HPDE6-E6E7 (cell line): ENCODE results near the gene UVRAG.

Experiments
- DNase-seq: peaks from one replicate; pipeline ENCODE4 v3.0.0; 2011; ENCODE audit warnings: missing footprints; ENCODE audit errors: extremely low spot score

Gene UVRAG

DNA sequence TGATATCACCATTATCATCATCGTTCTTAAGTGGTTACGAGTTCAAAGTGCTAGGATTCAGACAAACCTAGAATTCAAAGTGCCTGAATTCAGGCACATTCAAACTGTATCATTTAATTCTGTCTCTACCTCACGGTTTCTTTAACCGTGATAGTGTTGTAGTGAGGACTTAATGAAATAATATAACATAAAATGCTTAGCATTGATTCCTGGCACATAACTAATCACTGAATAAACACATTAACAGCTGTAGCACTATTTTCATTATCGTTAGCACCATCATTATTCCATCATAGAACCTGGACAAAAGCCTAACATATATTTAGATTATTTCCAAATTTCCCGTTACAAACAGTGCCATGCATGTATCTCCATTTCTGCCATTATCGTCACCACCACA lies 289.3 kb downstream of the UVRAG start:
- DNase-seq: no peak

DNA sequence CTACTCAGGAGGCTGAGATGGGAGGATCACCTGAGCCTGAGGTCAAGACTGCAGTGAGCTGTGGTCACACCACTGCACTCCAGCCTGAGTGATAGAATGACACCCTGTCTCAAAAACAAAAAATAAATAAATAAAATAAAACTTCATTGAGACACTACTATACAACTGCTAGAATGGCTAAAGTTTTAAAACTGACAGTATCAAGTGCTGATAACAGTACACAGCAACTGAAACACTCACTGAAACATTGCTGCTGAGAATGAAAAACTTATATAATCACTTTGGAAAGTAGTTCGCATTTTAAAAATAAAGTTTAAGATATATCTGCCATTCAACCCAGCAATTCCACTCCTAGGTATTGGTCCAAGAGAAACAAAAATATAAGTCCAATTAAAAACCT lies 290.6 kb downstream of the UVRAG start:
- no peak for DNase-seq

DNA sequence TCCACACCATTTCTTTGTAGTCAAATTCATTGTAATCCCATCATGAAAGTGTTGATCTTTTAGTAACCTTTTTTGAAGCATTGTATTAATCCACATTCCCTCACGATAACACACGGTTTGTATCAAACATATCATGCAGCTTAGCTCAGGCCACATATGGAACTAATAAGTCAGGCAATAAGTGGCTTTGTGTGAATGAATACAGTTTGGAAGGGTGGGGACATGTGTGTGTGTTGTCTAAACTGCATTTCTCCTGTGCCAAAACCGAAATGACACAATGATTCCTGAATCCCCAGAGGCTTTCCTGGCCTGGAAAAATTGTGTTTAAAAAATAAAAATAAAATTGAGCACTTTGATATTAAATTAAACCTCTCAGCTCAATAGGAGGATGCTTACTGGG lies 293.0 kb downstream of the UVRAG start:
- DNase-seq: no peak

DNA sequence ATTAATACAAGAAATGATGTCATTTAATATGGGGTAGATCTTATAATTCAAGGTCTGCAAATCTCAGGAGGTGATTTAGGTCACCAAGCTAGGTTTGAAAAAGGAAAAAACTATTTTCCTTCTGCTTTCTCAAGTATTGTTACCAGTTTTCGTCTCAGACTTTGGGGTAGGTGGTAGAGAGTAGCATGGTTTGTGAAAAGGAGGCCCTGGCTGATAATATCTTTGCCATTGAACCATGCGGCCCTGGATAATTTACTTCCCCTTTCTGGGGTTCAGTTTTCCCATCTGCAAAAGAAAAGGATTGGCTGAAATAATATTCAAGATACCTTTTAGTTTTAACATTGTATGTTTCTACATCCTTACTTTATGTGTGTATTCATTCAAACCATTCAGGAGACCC lies 299.2 kb downstream of the UVRAG start:
- DNase-seq: no peak

DNA sequence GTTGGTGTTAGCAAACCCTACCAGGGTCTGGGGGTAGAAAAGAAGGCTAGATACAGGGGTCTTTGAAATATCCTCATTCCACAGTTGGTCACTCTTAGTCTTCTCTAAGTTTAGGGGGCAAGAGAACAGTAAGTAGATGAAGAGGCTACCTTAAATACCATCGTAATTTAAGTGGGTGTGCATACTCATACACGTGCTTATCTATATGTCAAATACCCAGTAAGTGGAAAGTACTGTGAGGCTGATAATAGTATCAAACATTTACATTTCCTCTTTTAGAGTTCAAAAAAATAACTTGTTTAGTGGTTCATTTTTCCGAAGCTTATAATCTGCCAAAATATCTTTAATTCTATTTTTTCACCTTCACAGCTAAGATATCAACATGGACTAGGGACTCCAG lies 300.5 kb downstream of the UVRAG start:
- no peak for DNase-seq

DNA sequence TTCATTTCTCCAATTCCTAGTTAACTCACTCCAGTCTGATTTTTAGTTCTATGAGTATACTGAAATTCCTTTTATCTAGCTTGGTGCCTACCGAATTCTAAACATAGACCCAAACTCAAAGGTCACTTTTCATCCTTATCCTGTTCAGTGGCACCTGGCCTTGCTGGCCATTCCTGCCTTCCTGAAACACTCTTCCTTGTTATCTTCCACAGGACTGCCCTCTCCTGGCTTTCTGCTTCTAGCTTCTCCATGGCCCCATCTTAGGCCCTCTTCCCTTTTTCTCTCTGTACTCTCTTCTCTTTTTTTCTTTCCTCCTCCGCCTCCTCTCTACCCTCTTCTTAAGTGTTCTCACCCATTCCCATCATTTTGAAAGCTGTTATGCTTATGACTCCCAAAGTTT lies 304.0 kb downstream of the UVRAG start:
- no peak for DNase-seq

DNA sequence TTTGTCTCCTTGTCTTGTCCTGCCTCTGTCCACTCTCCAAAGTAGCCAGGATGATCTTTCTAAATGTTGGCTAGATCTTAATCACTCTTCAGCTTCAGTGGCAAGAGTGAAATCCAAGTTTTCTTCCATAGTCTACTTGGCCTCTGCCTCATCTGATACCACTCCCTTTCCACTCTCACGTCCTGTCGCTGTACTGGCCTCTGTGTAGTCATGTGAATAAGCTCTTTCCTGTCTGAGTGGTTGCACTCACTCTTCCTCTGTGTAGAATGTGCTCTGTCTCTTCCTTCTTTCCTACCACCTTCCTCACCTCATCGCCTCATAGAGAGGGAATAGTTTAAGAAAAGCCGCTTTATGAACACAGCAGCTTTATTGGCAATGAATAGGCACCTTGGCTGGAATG lies 304.8 kb downstream of the UVRAG start:
- DNase-seq: no peak

DNA sequence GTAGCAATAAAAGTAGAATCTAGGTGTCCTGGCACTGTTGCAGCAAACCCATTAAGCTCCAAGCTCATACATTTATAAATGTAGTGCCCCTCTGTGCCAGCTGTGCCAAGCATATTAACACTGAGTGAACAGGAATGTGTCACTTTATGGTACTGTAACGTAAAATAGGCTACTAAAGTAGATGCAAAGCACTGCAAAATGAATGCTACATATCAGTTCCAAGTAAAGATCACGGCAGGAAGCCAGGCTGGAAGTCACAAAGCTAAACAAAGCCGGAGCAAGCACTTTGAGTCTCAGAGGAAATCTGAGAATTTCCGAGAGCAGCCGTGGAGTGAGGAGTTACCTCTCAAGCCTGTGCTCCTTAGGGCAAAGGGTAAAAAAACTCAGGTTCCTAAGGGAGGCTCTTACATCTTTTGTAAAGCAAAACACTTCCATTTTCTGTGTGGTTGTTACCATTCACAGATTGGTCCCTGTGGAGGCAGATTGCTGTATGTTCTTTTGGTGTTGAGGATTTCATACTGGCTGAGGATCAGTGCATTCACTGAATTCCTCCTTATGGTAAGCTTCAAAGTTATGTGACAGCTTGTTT lies 305.6 kb downstream of the UVRAG start:
- no peak for DNase-seq

DNA sequence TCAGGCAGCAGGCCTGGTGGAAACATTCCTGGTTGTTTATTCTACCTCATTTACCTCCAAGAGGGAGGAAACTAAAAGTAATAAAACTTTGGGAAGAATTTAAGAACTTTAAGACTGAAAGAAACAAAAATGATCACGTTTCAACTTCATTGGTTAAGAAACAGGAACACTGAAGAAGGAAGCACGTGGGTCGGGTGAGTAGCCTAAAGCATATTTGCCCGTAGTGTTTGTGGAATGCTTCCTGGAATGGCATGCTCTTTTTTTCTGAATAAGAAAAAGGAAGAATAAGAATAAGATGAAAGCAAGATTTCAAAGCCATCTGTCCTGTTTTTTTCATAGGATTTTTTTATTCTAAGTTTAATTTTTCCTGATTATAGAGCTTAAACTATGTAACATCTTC lies 308.2 kb downstream of the UVRAG start:
- DNase-seq: no peak

DNA sequence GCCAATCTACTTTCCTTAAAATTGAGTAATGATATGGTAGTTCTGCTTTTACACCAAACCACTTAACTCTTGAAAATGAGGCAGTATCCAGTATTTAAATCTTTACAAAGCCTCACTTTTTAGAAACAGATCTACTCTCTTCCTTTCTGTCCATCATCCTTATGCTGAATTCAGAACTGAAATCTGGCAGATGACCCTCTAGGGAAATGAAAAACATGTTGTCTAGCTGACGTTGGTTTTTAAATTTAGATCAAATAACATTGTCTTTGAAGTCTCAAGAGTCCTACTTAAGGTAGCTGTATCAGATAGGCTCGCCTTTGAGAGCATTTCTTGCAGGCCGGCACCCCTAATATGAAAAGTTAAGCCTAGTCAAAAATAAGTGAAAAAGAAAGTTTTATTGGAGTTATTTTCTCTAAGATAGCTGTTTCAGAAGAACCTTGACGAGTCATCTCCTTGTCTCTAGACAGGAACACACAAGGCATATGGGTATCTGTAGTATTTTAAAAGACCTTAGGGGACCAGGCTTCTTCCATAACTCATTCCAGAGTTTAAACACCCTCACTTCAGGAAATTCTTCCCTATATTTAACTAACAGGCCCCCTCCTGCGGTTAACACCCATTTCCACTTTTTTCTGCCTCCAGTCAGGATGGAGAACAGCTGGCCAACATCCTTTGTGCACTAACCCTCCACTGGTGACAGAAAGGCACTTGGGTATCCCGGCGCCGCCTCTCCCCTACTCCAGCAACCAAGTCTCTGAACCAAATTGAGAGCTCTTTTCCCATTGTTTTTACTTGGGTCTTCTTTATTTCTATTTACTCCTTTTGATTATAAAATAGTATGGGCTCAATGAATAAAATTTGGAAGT lies 310.1 kb downstream of the UVRAG start:
- DNase-seq: no peak

DNA sequence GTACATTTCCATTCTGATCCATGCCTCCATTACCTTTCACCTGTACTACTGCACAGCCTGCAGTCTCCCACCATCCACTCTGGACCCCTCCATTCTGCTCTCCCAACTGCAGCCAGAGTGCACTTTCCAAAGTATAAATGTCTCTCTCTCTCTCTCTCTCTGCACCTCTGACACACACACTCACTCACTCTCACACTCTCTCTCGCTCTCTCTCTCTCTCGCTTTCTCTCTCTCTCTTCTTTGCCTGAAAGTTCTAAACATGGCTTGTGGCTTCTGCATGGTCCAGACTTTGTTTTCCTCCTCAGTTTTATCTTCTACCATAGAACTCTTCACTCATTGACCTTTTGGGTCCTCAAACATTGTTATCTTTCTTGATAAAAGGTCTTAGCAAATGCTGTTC lies 314.7 kb downstream of the UVRAG start:
- no peak for DNase-seq

DNA sequence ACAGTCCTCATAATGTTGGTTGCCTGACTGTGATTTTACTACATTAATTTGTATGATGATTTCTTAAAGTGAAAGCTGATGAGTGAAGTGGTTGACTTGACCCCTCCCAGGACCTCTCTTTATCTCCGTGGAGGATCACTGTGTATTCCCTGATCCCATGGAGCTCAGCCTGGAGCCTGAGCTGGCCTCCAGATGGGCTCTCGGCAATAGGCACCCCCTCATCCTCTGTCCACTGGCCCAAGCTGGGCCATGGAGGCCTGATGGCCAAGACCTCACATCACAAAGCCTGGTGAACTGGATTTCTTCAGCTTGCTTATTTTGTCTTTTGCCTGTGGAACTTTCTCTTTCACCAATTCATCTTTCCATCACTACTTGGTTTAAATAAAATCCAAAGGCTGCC lies 316.1 kb downstream of the UVRAG start:
- no peak for DNase-seq

DNA sequence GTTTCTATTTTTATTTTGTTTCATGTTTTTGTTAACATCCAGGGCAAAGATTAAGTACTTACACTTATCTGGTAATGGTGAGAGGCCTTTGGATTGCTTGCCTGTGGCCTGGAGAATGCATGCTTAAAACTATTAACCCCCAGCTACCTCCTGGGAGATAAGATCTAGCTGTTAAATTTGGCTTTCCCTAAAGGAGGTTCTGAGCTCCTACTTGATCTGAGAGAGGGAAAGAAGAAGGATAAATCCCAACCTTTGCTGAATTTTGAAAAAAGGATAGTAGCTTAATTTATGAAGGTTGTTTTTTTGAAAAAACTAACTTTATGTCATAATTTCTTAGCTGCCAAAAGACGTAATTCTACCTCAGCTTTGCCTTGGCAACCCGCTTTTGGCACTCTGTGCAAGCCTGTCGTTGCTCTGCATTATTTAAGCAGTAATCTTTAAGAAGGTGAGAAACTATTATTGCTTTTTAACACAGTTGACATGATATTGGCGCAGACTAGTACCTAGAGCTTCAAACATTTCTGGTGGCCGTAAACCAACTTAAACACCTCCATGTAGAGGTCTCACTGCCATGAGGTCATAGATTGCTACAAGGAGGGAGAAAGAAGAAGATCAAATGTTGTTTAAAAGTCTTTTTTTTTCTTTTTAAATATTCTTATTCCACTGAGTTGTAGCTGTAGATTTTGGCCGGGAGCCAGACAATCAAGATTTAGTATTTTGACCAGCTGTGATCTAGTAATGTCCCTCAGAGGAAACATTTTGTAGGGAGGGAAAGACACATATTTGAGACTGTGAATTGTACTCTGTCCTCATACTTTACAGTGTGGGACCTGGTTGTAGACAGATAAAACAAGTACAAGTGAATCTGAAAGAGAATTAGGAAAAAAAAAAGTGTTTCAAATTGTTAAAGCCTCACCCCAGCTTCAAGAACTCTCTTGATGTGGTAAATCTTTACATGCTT lies 316.9 kb downstream of the UVRAG start:
- no peak for DNase-seq

DNA sequence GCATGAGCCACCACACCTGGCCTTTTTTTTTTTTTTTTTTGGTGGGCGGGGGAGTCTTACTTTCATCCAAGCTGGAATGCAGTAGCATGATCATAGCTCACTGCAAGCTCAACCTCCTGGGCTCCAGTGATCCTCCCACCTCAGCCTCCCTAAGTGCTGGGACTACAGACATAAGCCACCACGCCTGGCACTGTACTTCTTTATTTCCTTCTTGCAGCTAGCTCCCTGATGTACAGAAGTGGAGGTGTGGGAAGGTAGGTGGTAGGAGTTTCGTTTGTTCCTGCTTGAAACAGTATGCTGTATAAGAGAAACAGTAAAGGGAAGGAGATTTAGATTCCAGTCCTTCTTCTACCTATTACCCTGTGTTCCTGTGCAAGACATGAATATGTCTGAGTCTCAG lies 319.2 kb downstream of the UVRAG start:
- DNase-seq: no peak

DNA sequence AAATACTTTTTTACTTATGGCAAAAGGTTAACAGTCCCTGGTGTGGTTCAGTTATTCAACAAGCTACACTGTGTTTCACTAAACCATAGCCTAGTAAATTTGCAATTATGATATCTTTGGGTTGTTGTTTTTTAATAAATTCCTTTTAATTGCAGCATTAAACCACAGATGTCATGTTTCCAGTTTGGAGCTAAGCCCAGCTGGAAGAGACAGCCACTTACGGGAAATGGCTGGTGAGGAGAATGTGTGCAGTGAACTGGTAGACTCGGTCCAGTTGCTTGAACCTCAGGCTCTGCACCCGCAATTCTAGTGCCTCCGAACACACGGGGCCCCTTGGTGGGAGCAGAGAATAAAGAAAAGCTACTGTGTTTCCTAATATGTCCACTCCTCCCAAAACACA lies 320.5 kb downstream of the UVRAG start:
- no peak for DNase-seq

DNA sequence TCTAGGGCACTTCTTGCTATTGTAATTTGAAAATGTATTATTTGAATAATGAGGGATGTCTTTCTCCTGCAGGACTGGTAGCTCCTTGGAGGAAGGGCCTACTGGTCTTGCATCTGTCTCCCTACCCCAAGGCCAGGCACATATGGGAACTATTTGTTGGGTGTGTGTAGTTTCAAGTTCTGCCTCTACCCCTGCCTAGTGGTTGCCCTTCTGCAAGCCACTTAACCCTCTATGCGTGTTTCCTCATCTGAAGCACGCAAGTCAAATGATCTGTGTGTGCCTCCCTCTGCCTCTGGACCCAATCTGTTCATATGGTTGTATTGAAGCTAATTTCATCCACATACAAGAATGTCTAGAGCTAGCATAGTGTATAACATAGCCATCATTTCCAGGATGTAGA lies 324.3 kb downstream of the UVRAG start:
- DNase-seq: no peak

DNA sequence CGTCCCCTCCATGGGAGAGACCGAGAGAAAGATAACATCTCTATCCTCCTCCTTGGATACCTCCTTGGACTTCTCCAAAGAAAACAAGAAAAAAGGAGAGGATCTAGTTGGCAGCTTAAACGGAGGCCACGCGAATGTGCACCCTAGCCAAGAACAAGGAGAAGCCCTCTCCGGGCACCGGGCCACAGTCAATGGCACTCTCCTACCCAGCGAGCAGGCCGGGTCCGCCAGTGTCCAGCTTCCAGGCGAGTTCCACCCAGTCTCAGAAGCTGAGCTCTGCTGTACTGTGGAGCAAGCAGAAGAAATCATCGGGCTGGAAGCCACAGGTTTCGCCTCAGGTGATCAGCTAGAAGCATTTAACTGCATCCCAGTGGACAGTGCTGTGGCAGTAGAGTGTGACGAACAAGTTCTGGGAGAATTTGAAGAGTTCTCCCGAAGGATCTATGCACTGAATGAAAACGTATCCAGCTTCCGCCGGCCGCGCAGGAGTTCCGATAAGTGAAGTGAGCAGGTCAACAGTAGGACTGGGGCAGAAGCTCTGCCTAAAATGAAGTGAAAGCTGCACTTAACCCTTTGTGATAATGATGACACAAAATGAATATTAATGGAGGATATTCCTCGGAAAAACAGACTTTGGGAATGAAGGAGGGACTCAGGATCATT lies 326.0 kb downstream of the UVRAG start:
- DNase-seq: no peak

DNA sequence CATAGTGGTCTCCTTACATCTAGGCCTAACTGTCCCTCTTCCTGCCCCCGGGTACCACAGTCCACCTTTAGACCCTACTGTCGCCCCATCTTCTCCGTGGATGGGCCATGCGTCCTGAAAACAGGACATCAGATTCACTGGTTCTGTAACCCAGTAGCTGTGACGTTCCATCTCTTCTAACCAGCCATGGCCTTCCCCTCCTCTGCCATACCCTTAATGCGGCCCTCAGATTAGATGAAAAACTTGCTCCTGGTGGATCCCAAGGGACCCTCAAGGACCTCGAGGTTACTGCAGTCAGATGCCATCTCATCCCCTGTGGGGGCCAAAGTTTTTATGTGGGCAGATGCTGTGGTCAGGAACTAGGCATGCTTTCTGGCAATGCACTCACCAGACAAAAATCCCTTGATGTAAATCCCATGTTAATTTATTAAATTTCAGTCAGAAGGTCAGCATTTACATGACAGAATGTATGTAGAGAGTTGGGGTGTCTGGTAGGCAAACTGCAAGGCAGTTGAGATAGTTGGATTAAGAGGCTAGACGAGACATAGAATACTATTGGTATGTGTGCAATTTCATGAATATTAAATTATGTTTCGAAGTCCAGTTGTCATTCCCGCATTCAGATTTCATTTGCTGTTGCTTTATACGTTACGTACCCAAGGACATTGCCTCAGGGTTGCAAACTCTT lies 327.0 kb downstream of the UVRAG start:
- no peak for DNase-seq

DNA sequence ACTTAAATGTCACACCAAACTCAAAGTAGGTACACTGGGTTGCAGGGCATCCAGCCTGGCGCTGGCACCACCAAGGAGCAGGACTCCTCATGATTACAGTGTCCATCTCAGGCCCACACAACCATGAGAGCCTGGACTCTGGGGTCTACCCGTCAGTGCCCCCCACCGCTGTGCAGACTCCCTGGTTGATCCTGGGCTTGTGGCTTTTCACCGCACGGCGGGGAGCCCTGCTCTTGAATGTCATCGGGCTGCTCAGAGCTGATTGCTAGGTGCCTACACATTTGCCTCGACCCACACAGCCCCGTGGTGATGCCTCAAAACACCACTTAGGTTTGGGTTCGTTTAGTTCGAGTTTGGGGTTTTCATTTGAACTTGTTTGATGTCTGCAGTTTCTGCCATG lies 328.3 kb downstream of the UVRAG start:
- no peak for DNase-seq

DNA sequence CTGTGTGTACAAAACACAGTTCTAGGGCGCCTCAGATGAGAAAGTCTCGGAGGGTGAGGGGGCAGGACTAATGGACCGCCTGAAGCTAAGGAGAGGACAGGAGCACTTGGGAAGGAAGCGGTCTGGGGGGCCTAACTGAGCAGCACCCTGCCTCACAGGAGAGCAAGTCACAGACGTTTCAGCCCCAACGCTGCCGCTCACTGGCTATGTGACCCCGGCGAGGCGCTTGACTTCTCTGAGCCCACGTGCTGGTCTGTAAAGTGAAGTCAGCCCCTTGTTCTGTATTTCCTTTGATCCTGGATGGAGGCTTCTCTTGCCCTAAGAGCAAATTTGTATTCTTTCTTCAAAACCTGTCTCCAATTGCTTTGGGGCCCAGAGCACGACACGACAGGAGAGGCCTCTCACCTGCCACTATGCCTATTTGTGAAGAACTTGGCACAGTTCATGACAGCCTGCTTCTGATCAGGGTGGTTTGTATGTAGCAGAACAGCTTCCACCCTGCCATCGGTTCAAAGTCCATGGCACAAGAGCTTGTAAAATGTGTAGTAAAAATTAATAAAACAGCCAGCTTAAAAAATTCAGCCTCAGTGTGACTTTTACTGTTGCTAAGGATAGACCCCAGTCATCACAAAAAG lies 332.2 kb downstream of the UVRAG start:
- no peak for DNase-seq

DNA sequence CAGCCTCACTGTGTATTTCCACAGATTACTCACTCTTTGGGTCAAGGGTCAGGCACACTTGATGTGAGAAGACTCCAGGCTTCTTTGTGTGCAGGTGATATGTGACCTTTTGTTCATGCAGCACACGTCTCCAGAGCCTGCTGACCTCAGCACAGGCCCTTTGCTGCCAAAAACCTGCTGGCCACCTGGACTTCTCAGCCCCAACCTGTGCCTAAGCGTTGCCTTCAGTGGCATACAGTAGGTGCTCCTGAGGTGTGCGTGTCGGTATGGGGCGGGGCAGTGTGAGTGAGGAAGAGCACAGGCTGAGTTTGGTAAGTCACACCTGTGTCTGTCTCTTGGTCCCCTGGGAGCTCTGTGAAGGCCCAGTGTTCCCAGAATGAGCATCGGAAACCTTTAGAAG lies 333.2 kb downstream of the UVRAG start:
- DNase-seq: no peak
